ENCODE measurements around the gene ZC3HAV1. TPM values are rescaled to one million over a fixed set of nuclear protein-coding genes. Genes with fewer than 3 reads are reported as not detected.
"Not testable (repeated sequence)": the region's sequence is repeated elsewhere in the genome, so short reads cannot be mapped to it uniquely, and the experiment has no call there.

The ZC3HAV1 gene
- total and polyA plus RNA-seq, 12 donors, result 7.7 to 50.8 (median 37.1) TPM

- Histone ChIP-seq H3K4me3 (no peak overlapping the region), H3K9me3 (replicated peaks in 1 of 3) (no peaks in the 10 kb centered on the region), H3K27ac (peak overlapping the region; percentile 22 to 53 (median 38)), H3K27me3 (no peaks in the 10 kb centered on the region), H3K36me3 (replicated peaks in 1 of 2) (no peaks in the 10 kb centered on the region), H3K4me1 (replicated peaks in 1 of 2) (peaks cover 24 to 59% of the 10 kb centered on the region in 2 donors)
- intact Hi-C loops (cut with DNase I), result loop anchor here in 1 of 2 donors (10.0 kb wide), 1 partner anchor 221 kb away; no protein-coding TSS in a partner anchor
- 65 to 80% (median 74%) methylated on average over 8 of the region's 8 CpGs for WGBS, 4 donors
- DNase-seq, result no peak
- no peak for TF ChIP-seq POLR2A (IDR thresholded peaks at IDR 0.05)
- TF ChIP-seq, protein P1, sequence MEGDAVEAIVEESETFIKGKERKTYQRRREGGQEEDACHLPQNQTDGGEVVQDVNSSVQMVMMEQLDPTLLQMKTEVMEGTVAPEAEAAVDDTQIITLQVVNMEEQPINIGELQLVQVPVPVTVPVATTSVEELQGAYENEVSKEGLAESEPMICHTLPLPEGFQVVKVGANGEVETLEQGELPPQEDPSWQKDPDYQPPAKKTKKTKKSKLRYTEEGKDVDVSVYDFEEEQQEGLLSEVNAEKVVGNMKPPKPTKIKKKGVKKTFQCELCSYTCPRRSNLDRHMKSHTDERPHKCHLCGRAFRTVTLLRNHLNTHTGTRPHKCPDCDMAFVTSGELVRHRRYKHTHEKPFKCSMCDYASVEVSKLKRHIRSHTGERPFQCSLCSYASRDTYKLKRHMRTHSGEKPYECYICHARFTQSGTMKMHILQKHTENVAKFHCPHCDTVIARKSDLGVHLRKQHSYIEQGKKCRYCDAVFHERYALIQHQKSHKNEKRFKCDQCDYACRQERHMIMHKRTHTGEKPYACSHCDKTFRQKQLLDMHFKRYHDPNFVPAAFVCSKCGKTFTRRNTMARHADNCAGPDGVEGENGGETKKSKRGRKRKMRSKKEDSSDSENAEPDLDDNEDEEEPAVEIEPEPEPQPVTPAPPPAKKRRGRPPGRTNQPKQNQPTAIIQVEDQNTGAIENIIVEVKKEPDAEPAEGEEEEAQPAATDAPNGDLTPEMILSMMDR (IDR thresholded peaks at IDR 0.05), result no peak
These were observed 5.4 kb downstream of the ZC3HAV1 start for GRCh38 chr7:139104091-139104450.

DNA sequence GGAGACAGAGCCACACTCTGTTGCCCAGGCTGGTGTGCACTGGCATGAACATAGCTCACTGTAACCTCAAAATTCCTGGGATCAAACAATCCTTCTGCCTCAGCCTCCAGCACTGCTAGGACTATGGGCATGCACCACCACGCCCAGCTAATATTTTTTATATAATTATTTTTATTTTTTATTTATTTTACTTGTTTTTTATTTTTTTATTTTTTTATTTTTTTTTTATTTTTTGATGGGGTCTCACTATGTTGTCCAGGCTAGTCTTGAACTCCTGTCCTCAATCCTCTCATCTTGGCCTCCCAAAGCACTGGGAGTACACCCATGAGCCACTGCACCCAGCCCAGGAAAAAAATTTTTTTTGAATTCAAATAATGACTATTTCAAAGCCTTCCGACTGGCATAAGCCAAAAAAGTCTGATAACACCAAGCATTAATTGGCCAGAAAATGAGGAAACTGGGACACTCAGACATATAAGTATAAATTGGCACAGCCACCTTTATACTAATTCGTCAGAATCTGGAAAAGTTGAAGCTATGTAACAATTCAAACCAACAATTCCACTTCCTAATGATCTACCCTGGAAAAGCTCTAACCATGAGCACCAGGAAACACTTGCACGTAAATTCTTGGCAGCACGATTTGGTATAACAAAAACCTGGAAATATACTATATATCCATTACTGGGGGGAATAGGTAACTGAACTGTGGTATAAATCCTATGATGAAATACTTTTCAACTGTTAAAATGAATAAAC, 6.3 kb downstream of the ZC3HAV1 start:
- DNase-seq, result no peak
- 52 to 61% (median 57%) methylated on average over 5 of the region's 5 CpGs for WGBS, 4 donors
- peaks cover 24 to 62% of the 10 kb centered on the region in 2 donors for H3K4me1 ChIP-seq (replicated peaks in 1 of 2)
- H3K4me3 ChIP-seq, result no peak overlapping the region
- TF ChIP-seq, protein P1 (IDR thresholded peaks at IDR 0.05), result no peak
- TF ChIP-seq POLR2A (IDR thresholded peaks at IDR 0.05), result no peak
- no peaks in the 10 kb centered on the region for H3K9me3 ChIP-seq (replicated peaks in 1 of 3)
- no peaks in the 10 kb centered on the region for H3K36me3 ChIP-seq (replicated peaks in 1 of 2)
- intact Hi-C loops (cut with DNase I), result loop anchor here in 1 of 2 donors (10.0 kb wide), 1 partner anchor 222 kb away; no protein-coding TSS in a partner anchor
- peak overlapping the region in 1 of 5 donors; percentile 53 for H3K27ac ChIP-seq
- H3K27me3 ChIP-seq, result no peaks in the 10 kb centered on the region

DNA sequence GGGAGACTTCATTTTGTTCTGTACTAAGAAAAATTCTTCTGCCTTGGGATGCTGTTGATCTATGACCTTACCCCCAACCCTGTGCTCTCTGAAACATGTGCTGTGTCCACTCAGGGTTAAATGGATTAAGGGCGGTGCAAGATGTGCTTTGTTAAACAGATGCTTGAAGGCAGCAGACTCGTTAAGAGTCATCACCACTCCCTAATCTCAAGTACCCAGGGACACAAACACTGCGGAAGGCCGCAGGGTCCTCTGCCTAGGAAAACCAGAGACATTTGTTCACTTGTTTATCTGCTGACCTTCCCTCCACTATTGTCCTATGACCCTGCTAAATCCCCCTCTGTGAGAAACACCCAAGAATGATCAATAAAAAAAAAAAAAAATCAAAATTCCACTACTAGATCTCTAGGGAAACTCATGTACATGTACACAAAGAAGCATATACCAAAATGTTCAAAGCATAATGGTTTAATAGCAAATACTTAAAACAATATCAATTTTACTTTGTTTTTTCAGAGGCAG, 7.8 kb downstream of the ZC3HAV1 start:
- not testable (repeated sequence) for H3K36me3 ChIP-seq (replicated peaks in 1 of 2); H3K27ac ChIP-seq; DNase-seq; H3K27me3 ChIP-seq; H3K4me3 ChIP-seq; H3K9me3 ChIP-seq (replicated peaks in 1 of 3)
- 28 to 76% (median 46%) methylated on average over 2 to 3 of the region's 4 CpGs; no CpG with 5 or more reads in 1 of the 4 donors for WGBS, 4 donors
- H3K4me1 ChIP-seq (replicated peaks in 1 of 2), result peaks cover 18 to 49% of the 10 kb centered on the region in 2 donors
- intact Hi-C loops (cut with DNase I), result loop anchor here in 1 of 2 donors (10.0 kb wide), 1 partner anchor 223 kb away; no protein-coding TSS in a partner anchor

GRCh38 chr7:139099172-139099947, 10.2 kb downstream of the ZC3HAV1 start:
- no peaks in the 10 kb centered on the region for H3K9me3 ChIP-seq (replicated peaks in 1 of 3)
- H3K36me3 ChIP-seq (replicated peaks in 1 of 2), result peaks cover 0 to 5% of the 10 kb centered on the region in 2 donors
- peak overlapping the region in 3 of 5 donors; percentile 11 to 38 (median 27) for H3K27ac ChIP-seq
- no peak overlapping the region for H3K4me3 ChIP-seq
- WGBS, 4 donors, result 70 to 73% (median 71%) methylated on average over 8 of the region's 8 CpGs
- H3K27me3 ChIP-seq, result no peaks in the 10 kb centered on the region
- intact Hi-C loops (cut with DNase I), result no loop called here
- peaks cover 24 to 51% of the 10 kb centered on the region in 2 donors for H3K4me1 ChIP-seq (replicated peaks in 1 of 2)
- DNase-seq, result no peak
- TF ChIP-seq POLR2A (IDR thresholded peaks at IDR 0.05), result no peak
- TF ChIP-seq, protein P1 (IDR thresholded peaks at IDR 0.05), result no peak

Data from adrenal gland (tissue), 12 donors.